AG04449 (cell line): ENCODE results near the gene SH2D5.
A peak's percentile ranks its signal among the peaks of the same experiment; 100 is the strongest.

Source experiments
- CTCF ChIA-PET: fragments of 350-600 bp; formaldehyde crosslinking; extraction: SDS; loops from one replicate; lab custom pipeline; 2021; ENCODE audit warnings: antibody characterized with exemption; lab: Yijun Ruan, JAX
- POLR2A ChIA-PET: fragments of 400-600, 350-600 bp; formaldehyde crosslinking; extraction: SDS; loops from one replicate; lab custom pipeline; 2020; ENCODE audit warnings: antibody characterized with exemption, inconsistent platforms; lab: Yijun Ruan, JAX
- DNase-seq: peaks from one replicate; pipeline ENCODE4 v3.0.0-alpha.2; 2010; ENCODE audit warnings: low read depth, low spot score
- H3K4me3 ChIP-seq: 2 replicates; pipeline ENCODE4 v1.5.1; 2011; ENCODE audit warnings: low read depth, mild to moderate bottlenecking, control low read depth, low read length
- TF ChIP-seq, protein P1 (sequence below): IDR thresholded peaks from one replicate; pipeline ENCODE4 v1.5.1; 2011; ENCODE audit warnings: mild to moderate bottlenecking, moderate library complexity, low read length, control low read depth, inconsistent platforms; ENCODE audit not compliant: insufficient read depth; ENCODE audit errors: missing control alignments

The SH2D5 gene

DNA sequence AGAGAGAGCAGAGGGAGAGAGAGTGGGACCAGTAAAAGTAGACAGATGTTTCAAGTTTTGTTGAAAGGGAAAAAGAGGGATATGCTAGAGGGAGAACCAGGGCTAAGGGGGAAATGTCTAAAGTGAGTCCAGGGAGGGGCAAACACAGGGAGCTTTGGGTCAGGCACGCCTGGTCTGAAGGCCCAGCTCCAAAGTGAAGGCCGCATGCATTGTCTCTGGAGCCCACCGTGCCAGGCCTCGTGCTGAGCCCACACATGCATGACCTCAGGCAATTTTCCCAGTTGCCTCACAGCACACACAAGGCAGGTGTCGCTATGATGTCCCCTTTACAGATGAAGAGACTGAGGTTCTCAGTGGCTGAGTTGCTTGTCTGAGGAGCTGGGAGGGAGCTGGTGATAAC is 30.7 kb downstream of the SH2D5 start:
- POLR2A ChIA-PET: no interaction called here
- TF ChIP-seq, protein P1, sequence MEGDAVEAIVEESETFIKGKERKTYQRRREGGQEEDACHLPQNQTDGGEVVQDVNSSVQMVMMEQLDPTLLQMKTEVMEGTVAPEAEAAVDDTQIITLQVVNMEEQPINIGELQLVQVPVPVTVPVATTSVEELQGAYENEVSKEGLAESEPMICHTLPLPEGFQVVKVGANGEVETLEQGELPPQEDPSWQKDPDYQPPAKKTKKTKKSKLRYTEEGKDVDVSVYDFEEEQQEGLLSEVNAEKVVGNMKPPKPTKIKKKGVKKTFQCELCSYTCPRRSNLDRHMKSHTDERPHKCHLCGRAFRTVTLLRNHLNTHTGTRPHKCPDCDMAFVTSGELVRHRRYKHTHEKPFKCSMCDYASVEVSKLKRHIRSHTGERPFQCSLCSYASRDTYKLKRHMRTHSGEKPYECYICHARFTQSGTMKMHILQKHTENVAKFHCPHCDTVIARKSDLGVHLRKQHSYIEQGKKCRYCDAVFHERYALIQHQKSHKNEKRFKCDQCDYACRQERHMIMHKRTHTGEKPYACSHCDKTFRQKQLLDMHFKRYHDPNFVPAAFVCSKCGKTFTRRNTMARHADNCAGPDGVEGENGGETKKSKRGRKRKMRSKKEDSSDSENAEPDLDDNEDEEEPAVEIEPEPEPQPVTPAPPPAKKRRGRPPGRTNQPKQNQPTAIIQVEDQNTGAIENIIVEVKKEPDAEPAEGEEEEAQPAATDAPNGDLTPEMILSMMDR: no peak
- no peak for DNase-seq
- CTCF ChIA-PET: interaction anchor here (0.7 to 2.3 kb wide), 5 partner anchors 15 to 493 kb away, joined by 3 to 11 read pairs (median 4); no protein-coding TSS in a partner anchor
- H3K4me3 ChIP-seq: no peak overlapping the region

DNA sequence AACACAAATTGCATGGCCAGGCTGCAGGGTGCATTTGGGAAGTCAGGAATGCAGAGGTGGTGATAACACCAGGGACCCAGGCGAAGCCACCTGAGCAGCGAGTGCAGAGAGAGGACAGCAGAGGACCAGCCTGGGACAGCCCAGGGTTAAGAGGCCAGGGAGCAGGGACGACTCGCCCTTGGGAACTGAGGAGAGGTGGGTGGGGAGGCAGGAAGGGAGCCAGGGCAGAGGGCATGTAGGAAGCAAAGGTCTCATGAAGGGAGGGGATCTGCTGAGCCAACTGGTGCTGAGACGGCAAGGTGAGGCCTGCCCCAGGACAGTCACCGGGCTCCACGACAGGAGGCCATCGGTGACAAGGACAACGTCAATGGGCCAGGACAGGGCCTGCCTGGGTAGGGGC is 31.1 kb downstream of the SH2D5 start:
- no peak for DNase-seq
- POLR2A ChIA-PET: no interaction called here
- CTCF ChIA-PET: interaction anchor here (0.7 to 2.3 kb wide), 4 partner anchors 15 to 494 kb away, joined by 3 to 11 read pairs (median 4); no protein-coding TSS in a partner anchor
- no peak overlapping the region for H3K4me3 ChIP-seq
- TF ChIP-seq, protein P1: no peak

DNA sequence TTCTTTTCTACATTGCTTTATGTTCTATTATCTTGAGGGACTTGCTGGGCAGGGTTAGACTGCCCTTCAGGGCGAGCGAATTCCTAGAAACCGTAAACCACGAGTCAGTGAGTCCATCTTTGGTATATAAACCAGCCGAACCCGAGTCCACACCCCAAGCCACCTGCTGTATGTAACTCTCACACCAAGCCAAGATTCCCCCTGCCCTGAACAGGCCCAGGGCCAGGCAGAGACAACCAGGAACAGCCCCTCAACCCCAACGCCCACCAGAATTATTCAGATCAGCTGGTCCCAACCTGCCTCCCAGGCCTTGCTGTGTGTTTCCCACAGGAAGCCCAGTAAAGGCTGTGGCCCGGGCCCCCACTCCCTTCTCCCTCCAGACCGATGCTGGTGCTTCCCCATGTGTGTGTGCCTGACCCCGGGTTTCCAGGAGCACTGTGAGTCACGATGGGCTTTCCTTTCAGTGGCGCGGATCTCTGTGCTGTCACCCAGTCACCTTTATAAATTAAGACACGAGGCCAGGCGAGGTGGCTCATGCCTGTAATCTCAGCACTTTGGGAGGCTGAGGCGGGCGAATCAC is 31.8 kb downstream of the SH2D5 start:
- POLR2A ChIA-PET: no interaction called here
- no peak overlapping the region for H3K4me3 ChIP-seq
- TF ChIP-seq, protein P1: no peak
- DNase-seq: no peak
- CTCF ChIA-PET: interaction anchor here (1.2 to 3.0 kb wide), 2 partner anchors 16 to 33 kb away, joined by 3 to 9 read pairs; no protein-coding TSS in a partner anchor

DNA sequence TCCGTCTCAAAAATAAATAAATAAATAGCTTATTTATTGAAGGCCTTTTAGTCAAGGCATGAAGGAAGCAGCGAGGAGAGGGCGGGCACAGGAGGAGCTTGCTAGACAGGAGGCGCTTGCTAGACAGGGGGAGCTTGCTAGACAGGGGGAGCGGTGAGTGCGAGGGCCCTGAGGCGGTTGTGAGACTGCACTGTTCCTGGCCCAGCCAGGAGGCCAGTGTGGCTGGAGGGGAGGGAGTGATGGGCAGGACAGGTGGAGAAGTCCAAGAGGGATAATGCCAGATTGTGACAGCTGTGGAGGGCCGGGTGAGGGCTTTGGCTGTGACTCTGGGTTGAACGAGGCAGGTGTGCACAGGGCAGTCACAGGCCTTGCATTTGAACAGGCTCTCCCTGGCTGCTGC is 32.9 kb downstream of the SH2D5 start:
- TF ChIP-seq, protein P1: no peak
- POLR2A ChIA-PET: no interaction called here
- DNase-seq: no peak
- H3K4me3 ChIP-seq: no peak overlapping the region
- CTCF ChIA-PET: interaction anchor here (1.0 to 9.2 kb wide), 5 partner anchors 11 to 497 kb away, joined by 4 to 185 read pairs (median 5); no protein-coding TSS in a partner anchor

DNA sequence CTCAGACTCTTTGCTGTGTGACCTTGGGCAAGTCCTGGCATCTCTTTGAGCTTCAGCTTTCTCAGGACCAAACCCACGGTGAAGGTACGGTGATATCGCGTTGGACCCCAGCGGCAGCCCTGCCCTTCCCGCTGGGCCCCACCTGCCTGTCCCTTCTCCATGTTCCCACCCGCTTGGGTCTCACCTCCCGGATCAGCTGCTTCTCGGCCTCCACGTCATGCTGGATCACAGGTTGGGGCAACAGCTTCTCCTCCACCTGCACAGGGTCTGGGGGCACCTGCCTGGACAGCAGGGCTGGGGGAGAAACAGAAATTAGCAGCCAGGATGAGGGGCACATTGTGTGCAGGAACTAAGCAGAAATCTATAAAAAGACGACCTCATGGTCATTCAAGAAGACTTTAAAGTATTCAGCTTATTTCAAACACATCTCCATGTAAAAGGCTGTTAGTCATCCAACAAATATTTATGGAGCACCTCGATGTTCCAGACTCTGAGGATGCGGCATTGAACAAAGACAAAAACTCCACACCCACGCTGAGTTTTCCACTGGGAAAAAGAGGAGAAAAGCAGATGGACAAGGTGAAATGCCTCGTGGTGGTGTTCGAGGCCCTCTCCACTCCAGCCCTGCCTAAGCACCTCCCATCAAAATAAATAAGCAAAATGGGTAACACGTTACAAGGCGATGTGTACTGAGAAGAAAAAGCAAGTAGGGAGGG is 34.1 kb downstream of the SH2D5 start:
- ChIA-PET POLR2A (interaction anchor here (0.5 to 2.8 kb wide), 5 partner anchors 9 to 481 kb away, joined by 3 to 17 read pairs (median 3); partner anchors contain the start of gene HP1BP3), CTCF (interaction anchor here (0.6 to 9.2 kb wide), 22 partner anchors 8 to 670 kb away, joined by 3 to 185 read pairs (median 4); partner anchors contain the start of genes CDA and HP1BP3)
- peak; percentile 28 for DNase-seq
- TF ChIP-seq, protein P1: no peak
- no peak overlapping the region for H3K4me3 ChIP-seq

DNA sequence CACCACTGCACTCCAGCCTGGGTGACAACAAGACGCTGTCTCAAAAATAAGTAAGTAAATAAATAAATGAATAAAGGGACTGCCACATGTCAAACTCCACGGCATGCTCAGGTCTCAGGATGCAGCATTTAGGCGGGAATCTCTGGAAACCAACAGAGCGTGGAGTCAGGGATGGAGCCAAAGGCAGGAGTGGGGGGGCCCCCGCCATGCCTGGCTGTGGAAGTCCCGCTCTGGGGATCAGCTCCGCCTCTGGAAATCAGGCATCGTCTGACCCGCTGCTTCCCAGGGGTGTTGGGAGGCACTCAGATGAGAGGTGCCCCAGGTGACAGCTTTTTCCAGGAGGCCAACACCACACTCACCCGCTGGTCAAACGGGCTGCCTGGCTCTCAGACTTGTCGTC is 34.9 kb downstream of the SH2D5 start:
- DNase-seq: no peak
- TF ChIP-seq, protein P1: no peak
- ChIA-PET POLR2A (interaction anchor here (2.8 kb wide), 1 partner anchor 90 kb away, joined by 17 read pairs; the partner anchor contains the start of gene HP1BP3), CTCF (interaction anchor here (0.7 to 9.2 kb wide), 40 partner anchors 9 to 671 kb away, joined by 3 to 185 read pairs (median 4); partner anchors contain the start of genes HP1BP3 and SH2D5)
- no peak overlapping the region for H3K4me3 ChIP-seq
